Femur (tissue), 1 donor: ENCODE measurements around the gene GOLIM4.
A peak's percentile ranks its signal among the peaks of the same experiment; 100 is the strongest.
"Not testable (repeated sequence)": the region's sequence is repeated elsewhere in the genome, so short reads cannot be mapped to it uniquely, and the experiment has no call there.

Experiments used
- DNase-seq: peaks from one replicate; pipeline ENCODE4 v3.0.0-alpha.2; 2017

GOLIM4 gene, protein sequence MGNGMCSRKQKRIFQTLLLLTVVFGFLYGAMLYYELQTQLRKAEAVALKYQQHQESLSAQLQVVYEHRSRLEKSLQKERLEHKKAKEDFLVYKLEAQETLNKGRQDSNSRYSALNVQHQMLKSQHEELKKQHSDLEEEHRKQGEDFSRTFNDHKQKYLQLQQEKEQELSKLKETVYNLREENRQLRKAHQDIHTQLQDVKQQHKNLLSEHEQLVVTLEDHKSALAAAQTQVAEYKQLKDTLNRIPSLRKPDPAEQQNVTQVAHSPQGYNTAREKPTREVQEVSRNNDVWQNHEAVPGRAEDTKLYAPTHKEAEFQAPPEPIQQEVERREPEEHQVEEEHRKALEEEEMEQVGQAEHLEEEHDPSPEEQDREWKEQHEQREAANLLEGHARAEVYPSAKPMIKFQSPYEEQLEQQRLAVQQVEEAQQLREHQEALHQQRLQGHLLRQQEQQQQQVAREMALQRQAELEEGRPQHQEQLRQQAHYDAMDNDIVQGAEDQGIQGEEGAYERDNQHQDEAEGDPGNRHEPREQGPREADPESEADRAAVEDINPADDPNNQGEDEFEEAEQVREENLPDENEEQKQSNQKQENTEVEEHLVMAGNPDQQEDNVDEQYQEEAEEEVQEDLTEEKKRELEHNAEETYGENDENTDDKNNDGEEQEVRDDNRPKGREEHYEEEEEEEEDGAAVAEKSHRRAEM

DNA sequence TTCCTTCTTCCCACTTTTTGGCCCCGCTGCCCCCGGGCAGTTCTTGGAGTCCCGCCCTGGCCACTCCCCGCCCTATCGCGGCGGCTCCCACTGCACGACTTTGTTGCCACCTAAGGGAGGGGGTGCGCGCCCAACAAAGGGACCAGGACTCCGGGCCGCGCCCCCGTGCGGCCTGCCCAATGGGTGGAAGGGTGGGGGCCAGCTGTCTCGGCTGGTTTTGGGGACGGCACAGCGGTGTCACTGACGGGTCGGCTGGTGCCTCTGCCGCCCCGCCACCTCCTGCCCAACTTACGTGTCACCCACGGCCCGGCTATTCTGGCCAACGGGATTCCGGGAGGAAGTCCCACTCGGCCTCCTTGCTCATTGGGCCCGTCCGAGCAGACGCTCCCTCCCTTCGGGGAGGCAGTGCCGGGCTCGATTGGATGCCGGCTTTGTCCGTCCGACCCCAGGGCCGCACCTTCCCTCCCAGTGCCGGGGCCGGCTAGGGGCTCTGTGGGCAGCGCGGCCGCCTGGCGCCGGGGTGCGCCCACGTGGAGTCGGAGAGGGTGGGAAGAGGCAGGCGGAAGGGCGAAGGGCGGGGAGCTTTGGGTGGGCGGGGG is at the start of gene GOLIM4:
GOLIM4 (minus strand) TSS at position 314 of the 599 bp plus-strand sequence. CDS start 639 bp downstream, outside the sequence.
- peak; percentile 98 for DNase-seq

DNA sequence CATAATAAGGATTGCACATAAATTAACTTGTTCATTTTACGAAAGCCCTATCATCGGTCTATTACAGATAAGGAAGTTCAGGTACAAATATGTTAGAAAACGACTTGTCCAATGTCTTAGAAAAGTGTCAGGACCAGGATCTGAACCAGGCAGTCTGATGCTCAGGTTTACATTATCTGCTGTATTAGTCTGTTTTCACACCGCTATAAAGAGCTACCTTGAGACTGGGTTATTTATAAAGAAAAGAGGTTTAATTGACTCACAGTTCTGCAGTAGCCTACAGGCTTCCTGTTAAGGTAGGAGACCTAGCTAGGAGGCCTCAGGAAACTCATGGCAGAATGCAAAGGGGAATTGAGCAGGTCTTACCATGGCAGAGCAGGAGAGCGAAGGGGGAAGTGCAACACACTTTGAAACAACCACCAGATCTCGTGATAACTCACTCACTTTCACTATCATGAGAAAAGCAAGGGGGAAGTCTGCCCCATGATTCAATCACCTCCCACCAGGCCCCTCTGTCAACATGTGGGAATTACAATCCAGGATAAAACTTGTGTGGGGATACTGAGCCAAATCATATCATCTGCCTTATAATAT is 45.8 kb upstream of the GOLIM4 start:
- no peak for DNase-seq

DNA sequence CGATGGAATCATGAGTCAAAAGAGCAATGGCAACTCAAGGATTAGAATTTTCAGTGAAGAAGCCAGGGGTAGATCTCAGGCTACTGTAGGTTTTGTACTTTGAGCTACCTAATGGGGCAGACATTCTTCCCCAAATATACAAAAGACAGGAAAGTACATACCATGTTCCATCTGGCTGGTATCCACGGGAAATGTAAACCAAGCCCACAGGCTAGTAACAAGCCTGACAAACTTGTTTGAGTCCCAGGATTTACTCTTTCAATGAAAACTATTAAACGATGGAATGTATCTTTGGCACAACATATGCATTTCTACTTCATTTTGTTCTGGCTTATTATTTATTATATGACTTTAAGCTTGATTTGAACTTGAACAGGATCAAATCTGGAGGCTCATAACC is 44.2 kb upstream of the GOLIM4 start:
- no peak for DNase-seq

DNA sequence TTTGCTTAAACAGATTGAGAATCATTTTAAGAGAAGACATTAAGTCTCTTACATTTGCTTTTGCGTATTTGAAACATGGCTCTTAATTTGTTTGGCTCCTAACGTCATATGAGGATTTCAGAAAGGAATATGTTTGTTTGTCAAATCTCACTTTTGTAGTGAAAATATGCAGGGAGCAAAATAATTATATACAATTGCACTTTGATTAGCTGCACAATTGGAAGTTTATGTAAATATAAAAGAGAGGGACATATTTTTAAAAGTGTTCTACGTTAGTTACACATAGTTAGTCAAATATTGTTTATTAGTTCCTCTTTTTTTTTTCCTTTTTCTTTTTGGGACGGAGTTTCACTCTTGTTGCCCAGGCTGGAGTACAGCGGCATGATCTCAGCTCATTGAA is 42.7 kb upstream of the GOLIM4 start:
- no peak for DNase-seq

DNA sequence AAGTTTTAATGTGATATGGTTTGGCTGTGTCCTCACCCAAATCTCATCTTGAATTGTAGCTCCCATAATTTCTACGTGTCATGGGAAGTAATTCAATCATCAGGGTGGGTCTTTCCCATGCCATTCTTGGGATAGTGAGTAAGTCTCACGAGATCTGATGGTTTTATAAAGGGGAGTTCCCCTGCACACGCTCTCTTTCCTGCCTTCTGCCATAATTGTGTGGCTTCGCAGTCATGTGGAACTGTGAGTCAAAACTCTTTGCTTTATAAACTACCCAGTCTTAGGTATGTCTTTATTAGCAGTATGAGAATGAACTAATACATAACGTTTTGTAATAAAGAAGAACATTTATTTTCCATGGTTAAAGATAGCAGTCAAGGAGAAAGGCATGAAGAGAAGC is 39.2 kb upstream of the GOLIM4 start:
- DNase-seq: no peak

DNA sequence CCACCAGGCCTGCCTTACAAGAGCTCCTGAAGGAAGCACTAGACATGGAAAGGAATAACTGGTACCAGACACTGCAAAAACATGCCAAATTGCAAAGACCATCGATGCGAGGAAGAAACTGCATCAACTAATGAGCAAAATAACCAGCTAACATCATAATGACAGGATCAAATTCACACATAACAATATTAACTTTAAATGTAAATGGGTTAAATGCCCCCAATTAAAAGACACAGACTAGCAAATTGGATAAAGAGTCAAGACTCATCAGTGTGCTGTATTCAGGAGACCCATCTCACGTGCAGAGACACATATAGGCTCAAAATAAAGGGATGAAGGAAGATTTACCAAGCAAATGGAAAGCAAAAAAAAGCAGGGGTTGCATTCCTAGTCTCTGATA is 34.5 kb upstream of the GOLIM4 start:
- not testable (repeated sequence) for DNase-seq

DNA sequence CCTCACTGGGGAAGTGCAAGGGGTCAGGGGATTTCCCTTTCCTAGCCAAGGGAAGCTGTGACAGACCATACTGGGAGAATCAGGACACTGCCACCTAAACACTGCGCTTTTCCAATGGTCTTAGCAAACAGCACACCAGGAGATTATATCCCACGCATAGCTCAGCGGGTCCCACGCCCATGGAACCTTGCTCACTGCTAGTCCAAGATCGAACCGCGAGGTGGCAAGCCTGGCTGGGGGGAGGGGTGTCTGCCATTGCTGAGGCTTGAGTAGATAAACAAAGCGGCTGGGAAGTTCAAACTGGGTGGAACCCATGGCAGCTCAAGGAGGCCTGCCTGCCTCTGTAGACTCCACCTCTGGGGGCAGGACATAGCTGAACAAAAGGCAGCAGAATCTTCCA is 32.7 kb upstream of the GOLIM4 start:
- DNase-seq: not testable (repeated sequence)

DNA sequence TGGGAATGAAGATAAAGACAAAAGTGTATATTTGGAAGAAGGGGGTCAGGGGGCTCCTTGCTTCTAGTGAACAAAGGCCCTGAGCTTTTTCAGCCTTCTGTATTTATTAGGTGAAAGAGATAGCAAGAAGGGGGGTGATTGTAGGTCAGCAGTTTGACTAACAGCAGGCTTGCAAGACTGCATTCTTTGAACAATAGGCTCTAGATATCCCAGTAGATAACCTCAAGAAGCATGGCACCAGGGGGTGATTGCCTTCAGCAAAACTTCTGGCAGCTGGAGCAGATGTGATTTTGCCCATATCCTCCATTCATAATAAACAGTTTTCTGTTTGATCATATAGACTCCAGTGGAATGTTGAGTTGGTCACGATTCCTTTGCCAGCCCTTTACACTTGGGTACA is 31.7 kb upstream of the GOLIM4 start:
- no peak for DNase-seq

DNA sequence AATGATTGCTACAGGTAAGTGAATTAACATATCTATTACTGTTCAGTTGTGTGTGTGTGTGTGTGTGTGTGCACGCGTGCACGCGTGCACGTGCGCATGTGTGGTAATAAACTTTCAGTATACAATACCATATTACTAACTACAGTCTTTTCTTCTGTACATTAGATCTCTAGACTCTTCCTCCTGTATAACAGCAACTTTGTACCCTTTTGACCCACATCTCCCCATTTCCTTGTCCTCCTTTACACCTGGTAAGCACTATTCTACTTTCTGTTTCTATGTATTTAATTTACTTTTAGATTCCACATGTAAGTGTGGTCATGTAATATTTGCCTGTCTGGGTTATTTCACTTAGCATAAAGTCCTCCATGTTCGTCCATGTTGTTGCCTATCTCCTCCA is 29.1 kb upstream of the GOLIM4 start:
- no peak for DNase-seq

DNA sequence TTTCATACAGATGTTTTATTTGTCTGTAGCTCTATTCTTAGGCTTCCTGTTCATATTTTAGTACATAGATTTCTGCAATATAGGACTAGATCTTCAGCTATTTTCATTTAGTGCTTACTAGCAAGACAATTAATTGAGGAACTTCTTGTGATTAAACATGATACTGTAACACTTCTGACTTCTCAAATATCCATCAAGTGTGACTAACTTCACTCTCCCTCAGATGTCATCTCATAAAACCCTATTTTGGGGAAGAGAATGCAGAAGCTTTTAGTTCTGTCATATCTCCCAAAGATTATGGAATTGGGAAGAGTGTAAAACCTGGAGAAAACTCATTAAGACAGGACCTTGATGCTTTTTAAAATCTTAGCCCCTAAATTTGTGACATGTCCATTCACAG is 28.6 kb upstream of the GOLIM4 start:
- DNase-seq: no peak

DNA sequence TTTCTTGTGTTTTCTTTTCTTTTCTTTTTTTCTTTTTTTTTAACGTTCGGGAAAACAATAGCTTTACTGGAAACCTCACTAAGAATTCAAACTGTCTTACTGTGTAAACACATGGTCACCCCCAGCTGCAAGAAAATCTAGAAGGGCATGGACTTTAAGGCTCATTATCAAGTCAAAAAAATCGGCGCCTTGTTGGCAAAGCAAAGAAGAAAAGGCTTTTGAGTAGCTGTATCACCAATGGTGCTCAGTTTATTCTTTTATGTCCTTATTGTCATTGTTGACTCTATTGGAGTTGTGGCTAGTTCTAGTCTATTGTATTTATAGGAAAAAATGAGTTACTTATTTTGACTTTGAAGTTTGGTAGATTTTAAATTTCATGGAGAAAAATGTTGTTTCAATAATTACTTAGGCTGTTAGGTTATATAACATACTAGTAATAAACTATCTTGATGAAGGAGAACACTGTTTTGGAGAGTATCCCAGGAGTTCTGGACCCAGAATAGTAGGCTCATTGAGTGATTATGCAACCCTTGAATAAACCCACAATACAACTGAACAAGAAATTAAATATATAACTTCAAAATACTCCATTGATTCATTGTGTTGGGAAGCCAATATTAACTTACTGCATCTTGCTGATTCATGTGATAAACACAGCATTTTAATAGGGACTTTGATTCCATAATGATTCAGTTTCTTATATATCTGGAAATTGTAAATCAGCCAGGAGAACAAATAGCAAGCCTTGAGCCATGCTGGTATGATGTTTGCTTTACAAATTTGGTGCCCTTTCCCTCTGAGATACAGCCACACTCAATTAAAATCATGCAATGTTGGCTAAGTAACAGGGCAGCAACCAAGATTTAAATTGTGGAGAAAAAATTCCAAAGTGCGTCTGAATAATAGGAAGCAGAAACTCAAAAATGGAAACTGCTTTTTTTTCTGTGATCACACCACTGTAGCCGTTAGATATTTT is 27.8 kb upstream of the GOLIM4 start:
- DNase-seq: no peak

DNA sequence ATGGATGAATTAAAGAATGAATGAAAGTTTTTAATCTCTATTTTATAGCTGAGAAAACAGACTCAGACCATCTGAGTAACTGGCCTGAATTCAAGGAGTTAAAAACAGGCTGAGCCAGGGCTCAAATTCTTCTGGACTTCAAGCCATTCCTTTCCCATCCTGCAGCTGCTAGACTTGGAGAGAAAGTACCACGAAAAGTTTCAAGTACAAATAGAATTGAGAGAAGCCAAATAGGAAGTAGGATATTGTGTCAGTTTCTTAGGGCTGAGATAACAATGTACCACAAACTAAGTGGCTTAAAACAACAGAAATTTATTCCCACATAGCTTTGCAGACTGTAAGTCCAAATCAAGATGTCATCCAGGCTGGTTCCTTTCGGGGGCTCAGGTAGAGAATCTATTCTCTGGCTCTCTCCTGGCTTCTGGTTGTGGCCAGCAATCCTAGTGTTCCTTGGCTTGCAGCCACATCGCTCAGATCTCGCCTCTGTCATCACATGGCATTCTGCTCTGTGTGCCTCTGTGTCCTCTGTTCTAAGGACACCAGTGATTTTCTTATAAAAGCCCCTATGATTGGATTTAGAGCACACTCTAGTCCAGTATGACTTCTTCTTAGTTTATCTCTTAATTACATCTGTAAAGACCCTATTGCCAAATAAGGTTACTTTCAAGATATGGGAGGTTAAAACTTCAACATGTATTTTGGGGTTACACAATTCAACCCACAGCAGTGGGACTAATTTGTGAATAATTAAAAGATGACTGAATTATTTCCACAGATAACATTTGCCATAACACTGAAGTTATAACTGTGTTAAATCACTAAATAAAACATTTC is 25.7 kb upstream of the GOLIM4 start:
- DNase-seq: peak; percentile 46

DNA sequence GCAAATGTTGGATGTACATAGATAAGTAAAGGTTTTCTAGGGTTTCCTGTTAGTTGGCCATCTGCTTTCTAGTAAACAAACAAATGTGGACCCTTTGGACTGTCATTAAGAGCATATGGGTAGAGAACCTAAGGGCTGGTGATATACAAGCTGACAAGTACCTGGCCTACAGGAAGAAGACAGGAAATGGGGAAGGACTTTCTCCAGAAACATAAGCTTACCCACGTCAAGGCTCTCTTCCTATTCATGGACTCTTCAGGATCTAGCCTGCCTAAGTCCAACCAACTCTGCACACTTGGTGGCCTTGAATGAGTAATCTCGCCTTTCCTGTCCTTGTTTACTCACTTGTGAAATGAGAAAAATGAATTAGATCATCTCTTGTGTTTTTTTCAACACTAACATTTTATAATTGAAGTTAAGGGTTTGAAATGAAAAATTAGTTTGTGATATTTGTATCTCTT is 22.2 kb upstream of the GOLIM4 start:
- no peak for DNase-seq

DNA sequence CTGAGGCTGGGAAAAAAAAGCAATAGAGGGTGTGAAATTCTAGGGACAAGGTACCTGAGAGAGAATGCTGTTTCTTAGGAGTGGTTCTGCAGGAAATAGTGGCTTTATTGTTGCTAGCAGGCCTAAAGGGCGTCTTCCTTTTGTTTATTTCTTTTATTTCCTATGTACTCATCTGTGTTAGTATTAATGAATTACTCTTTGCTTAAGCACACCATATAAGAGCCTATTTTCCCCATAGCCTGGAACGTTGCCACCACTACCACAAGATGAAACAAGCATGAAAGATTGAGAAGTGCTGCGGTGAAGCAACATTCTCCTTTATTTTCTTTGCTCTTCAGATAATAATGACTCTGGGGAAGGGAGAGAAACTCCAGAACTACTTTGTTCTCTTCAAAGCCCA is 21.3 kb upstream of the GOLIM4 start:
- no peak for DNase-seq

DNA sequence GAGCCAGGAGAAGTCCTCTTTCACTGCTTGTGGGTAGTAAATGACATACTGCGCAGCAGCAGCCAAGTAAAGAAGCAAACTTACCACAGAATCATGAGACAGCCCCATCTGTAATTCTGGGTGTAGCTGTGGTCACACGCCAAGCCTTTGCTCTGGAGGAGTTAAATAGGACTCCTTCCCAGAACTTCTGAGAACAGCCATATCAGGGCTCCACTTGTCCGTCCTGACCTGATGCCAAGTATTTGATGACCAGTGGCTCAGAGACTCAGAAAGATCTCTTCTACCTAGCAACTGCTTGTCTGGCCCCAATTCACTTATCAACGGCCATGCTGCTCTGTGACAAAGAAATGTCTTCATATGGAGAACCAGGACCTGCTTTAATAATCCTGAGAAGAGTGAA is 20.6 kb upstream of the GOLIM4 start:
- peak; percentile 74 for DNase-seq

DNA sequence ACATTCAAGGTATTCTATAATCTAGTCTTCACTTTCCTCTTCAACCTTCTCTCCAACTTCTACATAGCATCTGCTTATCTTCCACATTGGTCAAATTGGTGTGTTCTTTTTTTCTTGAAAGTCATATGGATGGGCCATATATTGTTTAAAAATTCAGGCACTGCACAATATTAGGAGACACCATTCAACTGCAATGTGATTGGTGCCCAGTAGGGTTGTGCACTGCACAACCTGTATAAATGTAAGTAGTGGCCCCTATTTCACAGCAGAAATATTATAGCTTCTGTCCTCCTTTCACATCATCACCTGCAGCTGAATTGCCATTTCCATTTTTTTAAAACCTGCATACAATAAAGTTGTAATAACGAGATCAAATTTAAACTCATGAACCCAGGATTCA is 18.1 kb upstream of the GOLIM4 start:
- DNase-seq: no peak

DNA sequence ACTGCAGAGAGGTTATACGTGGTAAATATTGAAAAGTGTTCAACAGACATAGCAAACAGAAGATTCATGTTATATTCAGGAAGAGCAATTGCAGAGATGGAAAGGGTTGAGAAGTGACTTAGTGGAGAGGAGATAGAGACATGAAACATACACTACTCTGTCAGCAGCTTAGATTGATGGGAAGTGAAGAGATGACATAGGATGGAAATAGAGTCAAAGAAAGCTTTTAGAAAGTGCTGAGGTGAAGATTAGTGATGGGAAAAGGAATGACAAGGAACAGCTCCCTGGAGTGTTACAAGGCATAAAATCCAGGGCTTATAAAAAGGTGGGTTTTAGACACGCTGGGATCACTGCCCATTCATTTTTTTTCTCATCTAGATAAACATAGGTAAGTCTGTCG is 17.2 kb upstream of the GOLIM4 start:
- no peak for DNase-seq

DNA sequence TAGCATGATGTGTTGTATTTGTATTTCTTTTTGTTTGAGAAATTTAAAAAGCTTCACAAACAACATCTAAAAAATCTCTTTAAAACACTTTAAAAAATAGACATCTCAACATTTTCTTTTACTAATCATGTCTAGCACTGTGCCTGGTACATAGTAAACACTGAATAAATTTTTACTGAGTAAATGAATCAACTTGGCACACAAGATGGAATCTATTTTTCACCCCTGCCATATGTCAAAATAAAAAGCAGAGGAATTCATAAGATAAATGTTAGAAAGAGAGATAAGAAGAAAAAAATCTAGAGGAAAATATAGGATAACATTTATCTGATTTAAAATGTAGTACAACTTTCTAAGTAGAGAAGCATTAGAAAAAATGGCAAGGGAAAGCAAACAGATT is 8.6 kb upstream of the GOLIM4 start:
- no peak for DNase-seq

DNA sequence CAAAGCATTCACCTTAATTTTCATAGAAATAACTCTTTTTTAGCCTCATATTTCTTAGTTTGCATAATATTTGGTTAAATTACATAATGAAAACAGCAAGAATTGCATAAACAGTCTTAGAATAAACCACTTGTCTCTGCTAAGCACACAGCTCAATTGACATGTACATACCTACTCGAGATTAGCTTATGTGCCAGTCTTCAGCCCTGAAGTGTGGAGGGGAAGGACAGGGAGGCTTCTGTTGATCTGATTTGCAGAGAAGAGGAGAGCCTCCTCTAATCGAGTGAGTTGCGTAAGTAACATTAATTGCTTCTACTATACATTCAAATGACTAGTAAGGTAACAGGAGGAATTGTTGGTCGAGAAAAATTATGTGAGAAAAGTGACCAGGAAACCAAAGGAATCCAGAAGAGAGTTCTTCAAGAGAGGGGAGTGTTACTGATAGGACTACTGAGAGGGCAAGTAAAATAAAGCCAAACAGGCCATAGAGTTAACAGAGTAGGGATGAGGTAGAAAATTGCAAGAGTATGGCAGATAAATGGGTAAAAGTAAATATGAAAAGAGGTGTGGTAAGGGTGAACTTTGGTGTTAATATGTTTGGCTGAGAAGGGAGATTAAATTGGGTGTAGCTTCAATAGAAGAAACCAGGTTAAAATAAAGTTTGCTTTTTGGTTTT is 7.1 kb upstream of the GOLIM4 start:
- no peak for DNase-seq

DNA sequence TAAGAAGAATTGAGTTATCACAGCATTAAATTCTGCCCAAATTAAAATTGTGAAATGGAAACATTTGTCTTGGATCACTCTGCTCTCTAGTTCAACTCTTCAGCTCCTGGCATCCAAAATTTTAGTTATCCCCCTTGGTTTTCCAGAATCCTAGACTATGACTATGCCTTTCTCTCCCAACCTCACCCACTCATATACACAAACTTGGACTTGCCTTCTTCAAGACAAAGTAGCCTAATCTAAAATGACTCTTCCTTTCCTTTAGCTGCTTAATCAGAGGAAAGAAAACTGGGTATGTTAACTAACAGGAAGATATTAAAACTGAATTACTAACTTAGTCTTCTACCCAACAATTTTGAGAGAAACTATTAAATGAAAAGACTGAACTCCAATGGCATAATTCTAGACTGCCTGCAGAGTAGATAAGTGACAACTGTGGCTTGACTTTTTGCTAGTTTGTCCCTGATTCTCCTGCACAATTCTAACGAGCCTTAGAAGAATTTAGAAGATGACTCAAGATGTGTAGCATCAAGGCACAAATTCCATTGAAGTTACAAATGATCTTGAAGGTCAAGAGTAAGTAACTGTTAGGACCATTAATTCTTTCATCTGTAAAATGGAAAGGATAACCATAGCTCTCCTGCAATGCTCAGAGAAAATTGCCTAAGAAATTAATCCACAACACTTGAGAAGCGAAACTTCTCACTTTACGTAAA is 5.2 kb upstream of the GOLIM4 start:
- no peak for DNase-seq
